Nucleus accumbens (tissue), 56 donors: ENCODE results near the gene ANKRD44.

ENCODE experiments used
- DNase-seq, 56 donors: peaks; one replicate each; lab custom pipeline; 2025; lab: John Stamatoyannopoulos, UW

Gene ANKRD44

GRCh38 chr2:197191177-197191939 lies 119.2 kb downstream of the ANKRD44 start:
- DNase-seq, result no peak

- DNase-seq, result no peak
Measured at GRCh38 chr2:197190100-197190432, 120.5 kb downstream of the ANKRD44 start.

- DNase-seq, result no peak
Measured at GRCh38 chr2:197189426-197190099, 121.0 kb downstream of the ANKRD44 start.

DNA sequence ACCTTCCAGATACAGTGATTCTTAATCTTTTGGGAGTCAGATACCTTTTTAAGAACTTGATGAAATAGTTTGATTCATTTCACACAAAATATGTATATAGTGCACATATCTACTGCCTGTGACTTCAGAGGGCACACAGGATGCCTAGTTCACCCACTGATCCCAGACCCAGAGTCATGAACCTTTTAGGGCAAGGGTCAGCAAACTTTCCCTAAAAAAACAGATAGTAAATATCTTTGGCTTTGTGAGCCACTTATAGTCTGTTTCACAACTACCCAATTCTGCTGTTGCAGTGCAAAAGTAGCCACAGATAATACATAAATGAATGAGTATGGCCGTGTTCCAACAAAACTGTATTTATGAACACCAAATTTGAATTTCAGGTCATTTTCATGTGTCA lies 124.9 kb downstream of the ANKRD44 start:
- DNase-seq, result no peak

DNA sequence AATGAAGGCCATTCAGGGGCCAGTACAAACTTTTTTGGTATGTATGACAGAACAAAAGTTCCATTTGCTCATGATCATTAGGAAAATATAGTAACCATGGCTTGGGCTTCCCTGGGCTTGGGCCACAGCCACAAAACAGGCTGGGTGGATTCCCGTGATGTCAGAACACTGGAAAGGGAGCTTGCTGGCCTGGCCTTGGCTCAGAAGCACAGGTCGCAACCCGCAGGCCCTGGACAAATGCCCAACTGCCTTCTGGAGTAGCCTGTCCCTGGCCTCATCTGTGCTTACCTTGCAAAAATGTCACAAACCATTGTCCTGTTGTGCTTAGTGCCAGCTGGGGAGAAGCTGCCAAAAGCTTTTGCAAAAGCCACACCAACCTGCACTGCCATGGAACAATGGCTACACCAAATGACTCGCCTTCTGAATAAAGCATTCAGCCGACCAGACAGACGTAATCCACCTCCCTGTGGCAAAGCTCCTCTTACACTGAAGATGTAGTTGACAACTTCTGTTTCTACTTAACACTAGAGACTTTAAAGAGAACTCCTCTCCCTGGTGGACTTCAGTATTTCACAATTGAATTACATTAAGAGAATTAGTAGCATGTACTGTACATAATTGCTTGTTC lies 125.5 kb downstream of the ANKRD44 start:
- DNase-seq, result peak in 19 of 56 donors; percentile 3 to 62 (median 22)

DNA sequence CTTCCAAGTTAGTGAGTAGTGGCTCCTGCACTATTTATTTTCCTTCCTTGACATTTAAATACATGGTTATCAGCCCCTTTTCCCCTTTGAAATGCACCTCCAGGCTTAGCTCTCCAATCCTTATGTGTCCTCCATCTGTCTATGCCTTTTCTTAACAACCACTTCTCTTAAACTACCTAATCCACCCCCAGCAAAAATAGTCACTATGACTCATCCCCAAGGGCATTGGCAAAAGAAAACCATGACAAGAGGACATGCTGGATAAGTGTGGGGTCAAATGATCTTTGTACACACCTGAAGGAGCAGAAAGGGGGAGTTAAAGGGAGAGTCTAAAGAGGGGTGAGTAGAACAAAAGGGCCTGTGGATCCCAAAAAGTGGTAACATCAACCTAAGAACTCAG lies 127.2 kb downstream of the ANKRD44 start:
- no peak for DNase-seq

DNA sequence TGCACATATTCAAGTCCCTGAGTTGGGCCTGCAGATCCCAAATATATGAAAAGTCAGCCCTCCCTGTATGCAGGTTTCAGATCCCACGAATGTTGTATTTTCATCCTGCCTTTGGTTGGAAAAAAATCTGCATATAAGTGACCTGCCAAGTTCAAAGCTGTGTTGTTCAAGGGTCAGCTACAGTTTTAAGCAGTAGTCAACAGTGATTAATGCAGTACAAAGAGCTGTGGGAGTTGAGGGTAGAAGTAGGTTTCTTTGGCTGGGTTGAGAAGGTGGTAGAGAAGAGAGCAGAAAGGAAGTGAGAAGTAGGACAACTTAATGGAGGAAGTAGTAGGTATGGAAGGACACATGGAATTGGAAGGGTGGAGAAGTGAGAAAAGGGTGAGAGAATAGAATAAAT lies 127.9 kb downstream of the ANKRD44 start:
- DNase-seq, result no peak

GRCh38 chr2:197181491-197181890 lies 129.1 kb downstream of the ANKRD44 start:
- no peak for DNase-seq

DNA sequence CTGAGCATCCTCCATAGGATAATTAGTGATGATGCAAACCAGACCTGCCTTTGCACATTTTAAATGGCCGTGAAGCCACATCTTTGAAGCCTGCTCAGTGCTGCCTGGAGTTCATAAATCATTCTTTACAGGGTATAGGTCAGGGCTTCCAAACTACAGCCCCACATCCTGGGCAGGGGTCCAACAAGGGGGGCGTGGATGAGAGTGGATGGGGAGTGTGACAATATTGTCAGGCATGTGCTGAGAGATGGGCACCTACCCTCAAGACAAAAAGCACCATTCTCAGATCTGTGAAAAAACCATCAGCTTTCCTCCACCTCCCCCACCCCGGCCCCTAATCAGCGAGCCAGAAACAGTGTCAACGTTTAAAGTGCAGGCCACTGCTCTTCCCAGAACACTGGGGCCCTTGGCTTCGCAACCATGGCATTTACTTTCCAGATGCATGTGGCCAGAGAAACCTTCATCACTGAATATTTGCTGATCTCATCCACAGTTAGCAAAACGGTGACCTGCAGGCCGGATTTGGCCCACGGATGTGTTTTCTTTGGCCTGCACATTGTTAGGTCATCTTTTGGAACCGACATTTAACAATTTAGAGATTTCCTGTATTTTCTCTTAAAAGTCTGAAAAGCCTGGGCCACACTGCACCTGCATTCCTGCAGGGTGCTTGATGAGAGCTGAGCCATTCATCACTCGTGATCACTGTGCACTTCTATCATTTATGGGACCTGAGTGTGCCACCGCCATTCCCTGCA lies 130.7 kb downstream of the ANKRD44 start:
- no peak for DNase-seq

DNA sequence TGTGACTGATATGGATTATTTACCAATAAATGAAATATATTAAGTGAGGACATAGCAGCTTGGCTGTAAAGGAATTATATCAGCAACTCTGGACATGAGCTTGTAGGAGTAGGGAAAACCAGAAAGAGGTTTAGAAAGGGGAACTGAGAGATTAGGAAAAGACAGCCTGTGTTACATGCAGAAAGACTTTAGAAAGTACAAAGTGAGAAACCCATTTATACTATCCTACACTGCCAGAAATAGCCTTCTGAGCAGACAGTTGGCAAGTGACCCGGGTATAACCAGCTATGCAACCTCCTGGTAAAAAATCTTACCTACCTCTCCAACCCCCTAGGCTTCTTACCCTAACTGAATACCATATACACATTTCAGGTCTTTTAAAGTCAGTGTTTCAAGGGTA lies 134.1 kb downstream of the ANKRD44 start:
- DNase-seq, result no peak

DNA sequence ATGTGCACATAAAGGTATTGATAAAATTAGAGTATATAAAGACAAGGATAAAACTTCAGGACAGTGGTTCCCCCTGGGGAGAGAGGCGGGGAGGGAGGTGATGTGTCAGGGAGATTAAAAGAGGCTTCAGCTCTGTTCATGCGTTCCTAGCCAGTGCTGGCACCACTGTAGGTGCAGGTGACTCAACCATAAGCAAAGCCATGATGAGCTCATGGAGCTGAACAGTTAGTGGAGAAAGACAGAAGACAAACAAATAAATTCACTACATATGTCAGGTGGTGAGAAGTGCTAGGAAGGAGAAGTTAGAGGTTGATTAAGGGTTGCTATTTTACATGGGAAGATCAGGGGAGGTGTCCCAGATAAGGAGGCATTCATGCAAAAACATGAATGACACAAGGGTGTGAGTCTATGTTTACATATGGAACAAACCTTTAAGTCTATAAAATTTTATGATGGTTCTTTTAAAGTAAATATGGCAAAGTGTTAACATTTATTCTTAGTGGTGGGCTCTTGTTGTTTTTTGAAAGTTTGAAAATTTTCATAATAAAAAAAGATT lies 136.0 kb downstream of the ANKRD44 start:
- DNase-seq, result no peak

- DNase-seq, result no peak
Measured at GRCh38 chr2:197171582-197171981, 139.0 kb downstream of the ANKRD44 start.

DNA sequence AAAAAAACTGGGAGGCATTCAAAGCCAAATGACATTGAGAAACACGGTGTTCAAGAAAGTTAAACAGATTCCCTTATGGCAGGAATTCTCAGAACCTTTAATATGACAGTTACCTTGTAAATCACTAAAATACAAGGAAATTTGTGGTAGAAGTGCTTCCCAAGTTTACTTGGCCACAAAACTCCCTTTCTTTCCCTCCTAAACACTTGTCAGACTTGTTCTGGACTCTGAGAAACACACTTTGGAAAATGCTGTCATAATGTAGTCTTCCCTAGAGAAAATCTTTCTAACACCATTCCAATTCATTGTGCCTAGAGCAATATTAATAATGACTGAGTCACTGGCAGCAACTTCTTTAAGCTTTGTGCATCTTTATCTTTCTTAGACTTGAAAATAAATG lies 140.4 kb downstream of the ANKRD44 start:
- DNase-seq, result no peak

DNA sequence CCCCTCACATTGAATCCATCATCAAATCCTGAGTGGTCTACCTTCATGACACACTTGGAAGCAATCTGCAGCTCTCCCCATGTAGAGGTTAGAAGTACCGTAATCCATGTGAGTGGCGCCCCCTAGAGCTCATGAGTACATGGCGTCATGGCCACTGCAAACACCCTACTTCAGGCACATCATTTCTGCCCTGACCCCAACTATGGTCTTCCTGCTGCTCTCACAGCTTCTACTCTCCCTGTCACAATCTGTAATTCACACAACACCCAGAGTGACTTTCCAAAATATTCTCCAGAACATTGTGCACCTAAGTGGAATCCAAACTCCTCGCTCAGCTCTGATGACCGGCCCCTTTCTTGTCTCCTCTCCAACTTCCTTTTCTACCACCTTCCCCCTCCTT lies 141.9 kb downstream of the ANKRD44 start:
- DNase-seq, result peak in 50 of 56 donors; percentile 3 to 83 (median 48)

DNA sequence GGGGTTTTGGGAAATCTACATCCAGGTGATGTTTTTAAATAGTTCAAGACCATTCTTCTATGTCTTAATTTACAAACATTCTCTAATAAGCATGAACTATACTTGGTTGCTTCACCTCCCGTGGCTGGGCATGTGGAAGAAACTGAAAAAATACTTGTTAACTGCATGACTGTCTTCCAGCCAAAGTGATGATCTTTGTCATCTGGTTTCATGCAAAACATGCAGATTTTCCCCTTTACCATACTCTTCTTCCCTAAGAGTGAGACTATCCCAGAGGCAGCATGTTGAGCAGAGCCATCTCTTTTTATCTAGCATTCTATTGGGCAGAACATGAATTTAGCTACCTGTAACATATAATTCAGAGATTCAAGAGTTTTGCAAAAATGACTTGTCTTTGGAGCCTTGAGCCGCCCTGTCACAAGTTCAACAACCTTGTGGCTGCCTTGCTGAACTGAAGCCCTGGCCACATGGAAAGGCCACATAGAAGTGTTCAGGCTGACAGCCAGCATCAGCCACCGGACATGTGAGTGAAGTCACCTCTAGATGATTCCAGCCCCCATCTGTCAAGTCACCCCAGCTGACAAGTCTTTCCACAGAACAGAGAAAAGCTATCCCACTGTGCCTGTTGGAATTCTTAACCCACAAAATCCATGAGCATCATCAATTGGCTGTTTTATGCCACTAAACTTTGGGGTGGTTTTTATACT lies 142.8 kb downstream of the ANKRD44 start:
- DNase-seq, result peak in 5 of 56 donors; percentile 7 to 22 (median 13)

DNA sequence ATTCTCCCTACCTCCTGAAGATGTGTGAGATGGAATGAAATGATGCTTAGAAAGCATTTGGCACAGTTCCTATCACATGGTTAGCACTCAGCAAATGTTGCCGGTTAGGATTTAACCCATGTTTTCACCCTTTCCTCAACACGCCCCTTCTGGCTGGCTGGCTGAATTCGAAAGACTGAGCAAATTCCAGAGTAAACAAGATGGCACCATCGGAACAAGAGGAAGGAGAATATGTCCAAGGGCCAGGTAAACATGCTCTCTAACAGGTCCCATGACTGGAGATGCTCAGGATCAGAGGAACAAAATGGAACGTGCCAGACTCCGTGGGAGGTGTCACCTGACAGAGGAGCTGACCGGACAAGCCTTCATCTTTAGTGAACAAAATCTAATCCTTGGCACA lies 145.6 kb downstream of the ANKRD44 start:
- DNase-seq, result no peak

DNA sequence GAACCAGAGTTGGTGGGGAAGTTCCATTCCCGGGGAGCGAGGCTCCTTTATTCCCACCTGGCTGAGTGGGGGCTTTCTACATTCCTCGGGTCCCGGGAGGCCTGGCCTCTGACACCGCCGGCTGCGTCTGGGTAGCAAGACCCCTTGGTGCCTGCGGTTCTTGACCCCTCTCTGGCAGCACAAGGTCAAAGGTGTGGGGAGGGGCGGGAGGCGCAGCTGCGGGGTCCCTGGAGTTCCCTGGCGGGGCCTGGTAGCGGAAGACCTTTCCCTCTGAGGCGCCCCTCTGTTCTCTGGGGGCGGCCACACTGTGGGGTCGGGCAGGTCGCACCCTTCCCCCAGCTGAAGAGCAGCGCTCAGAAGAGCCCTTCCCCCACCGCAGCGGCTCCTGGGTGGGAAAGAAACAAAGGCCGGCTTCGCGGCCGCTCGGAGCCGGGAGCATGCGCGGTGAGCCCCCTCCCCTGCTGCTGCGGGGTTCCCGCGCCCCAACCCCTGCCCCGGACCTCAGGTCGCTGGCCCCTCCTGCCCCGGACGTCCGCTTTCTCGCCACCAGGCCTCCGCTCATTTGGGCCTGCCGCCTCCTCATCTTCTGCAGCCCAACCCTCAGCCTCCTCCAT lies 146.3 kb downstream of the ANKRD44 start:
- peak in 32 of 56 donors; percentile 11 to 66 (median 28) for DNase-seq

GRCh38 chr2:197163712-197164140 lies 146.9 kb downstream of the ANKRD44 start:
- peak in 2 of 56 donors; percentile 16 to 48 for DNase-seq

- no peak for DNase-seq
Measured at GRCh38 chr2:197161774-197162173, 148.8 kb downstream of the ANKRD44 start.
